Erythroblast (primary cell): ENCODE data around the gene IMPG1.

Source experiments
- DNase-seq, 2 experiments: peaks; one replicate each; lab custom pipeline; 2025; lab: John Stamatoyannopoulos, UW
- GATA1 ChIP-seq: IDR thresholded peaks from 2 replicates; pipeline ENCODE4 v1.6.1; 2011; ENCODE audit warnings: low read depth, mild to moderate bottlenecking, control low read depth, low read length, moderate library complexity
- POLR2A ChIP-seq: IDR thresholded peaks from 2 replicates; pipeline ENCODE4 v1.6.1; 2011; ENCODE audit warnings: mild to moderate bottlenecking, low read length

The IMPG1 gene

DNA sequence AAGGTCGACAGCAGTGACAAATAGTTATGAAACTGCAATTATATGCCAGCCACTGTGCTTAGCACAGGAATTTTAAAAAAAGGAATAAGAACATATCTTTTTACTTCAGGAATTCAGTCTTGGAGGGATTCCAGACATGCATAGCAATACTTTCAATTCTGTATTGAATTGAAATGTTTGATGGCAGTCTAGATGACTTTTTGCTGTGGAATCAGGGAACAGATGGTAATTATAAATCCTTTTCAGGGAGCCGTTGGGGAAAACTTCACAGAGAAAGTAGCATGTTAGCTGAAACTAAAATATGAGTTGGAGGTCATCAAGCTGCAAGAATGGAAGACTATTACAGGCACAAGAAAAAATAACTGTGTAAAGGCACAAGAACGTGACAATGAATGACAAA, 74.8 kb downstream of the IMPG1 start:
- no peak for DNase-seq
- TF ChIP-seq GATA1 (no peak), POLR2A (no peak)

DNA sequence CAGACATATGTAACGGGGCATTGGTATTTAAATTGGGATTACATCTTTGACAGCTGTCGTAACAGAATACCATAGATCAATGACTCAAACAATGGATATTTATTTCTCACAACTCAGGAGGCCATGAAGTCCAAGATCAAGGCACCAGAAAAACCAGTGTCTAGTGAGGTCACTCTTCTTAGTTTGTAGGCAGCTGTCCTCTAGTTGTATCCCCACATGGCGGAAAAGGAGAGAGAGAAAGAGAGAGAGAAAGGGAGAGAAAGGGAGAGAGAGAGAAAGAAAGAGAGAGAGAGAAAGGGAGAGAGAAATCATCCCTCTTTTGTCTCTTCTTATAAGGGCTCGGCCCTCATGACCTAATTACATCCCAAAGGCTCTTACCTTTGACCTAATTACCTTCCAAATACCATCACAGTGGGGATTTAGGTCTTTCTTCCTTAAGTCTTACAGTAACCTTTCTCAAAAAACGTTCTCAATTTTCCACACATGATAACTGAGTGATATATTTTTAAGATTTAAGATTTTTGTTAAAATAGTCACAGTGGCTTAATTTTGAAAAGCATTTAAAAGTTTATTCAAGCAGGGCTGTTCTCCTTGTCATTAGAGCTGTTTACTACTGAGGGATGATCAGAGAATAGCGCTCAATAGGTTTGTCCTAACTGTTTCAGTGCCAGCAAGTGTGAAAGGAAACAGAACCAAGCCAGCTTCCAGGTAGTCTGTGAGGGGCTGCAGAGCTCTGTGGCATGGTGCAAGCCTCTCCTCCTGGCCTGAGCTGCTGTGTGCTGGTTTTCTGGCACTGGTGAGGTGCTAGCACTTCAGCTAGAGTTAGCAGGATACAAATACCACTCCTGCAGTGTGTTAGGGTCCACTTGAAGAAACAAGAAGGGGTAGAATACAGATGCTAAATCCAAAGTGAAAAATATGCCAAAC, 79.0 kb downstream of the IMPG1 start:
- no peak for DNase-seq
- no peak for TF ChIP-seq GATA1
- no peak for TF ChIP-seq POLR2A

DNA sequence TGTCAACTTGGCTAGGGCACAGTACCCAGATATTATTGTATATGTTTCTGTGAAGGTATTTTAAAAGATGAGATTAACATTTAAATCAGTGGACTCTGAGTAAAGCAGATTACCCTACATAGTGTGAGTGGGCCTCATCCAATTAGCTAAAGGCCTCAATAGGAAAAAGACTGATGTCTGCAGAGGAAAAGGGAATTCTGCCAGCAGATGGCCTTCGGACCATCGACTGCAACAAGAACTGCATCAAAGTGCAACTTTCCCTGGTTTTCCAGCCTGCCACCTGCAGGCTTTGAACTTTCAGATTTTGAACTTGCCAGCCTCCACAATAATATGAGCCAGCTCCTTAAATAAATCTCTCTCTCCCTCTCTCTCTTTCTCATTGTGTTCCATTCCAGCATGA, 80.5 kb downstream of the IMPG1 start:
- no peak for DNase-seq
- no peak for TF ChIP-seq POLR2A
- no peak for TF ChIP-seq GATA1

DNA sequence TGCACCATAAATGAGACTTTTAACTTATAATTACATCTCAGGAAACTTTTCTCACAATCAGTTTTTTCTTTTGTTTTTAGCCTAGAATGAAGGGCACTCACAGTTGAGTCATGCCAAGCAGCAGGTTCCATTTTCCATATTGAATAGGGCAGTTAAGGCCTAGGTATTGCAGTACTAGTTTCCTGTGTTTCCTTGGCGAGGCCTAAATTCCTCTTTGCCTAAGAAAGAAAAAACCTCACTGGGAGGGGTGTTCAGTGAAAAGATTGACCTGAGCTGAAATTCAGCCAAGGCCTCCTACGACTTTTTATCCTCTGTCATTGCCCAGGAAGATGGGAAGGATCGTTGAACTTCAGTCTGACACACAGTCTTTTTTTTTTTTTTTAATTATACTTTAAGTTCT, 85.5 kb downstream of the IMPG1 start:
- DNase-seq: no peak
- TF ChIP-seq POLR2A: no peak
- TF ChIP-seq GATA1: no peak

DNA sequence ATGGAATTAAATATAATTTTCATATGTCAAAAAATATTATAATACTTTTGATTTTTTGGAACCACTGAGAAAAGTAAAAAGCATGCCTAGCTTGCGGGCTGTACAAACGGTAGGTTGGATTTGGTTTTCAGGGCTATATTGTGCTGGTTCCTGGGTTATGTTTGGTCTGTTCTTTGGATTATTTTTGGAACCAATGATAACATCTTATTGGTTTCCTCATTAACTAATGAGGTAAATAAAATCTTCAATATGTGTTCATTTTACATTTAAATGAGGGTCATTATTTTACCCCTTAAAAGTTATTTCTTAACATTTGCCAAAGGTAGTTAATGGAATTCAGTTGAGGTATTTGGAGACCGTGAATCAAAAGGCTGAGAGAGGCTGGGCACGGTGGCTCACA, 96.6 kb downstream of the IMPG1 start:
- no peak for TF ChIP-seq GATA1
- TF ChIP-seq POLR2A: no peak
- no peak for DNase-seq

DNA sequence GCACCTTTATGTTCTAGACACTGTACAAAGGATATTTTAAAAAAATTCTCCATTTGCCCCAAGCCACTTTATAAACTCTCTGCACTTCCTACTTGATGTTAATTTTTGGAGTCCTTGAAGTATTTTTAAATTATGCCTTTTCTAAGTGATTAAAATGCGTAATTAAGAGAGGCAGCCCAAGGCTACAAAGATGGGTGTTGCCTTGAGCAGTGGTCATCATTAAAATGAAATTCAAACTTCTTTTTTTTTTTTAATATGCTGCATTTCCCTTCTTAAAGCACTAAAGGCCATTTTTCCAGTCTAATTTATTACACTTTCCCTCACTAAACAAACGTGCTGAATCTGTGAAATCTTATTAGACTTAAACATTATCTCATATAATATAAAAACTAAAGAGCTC, 102.4 kb downstream of the IMPG1 start:
- TF ChIP-seq GATA1 (no peak), POLR2A (no peak)
- no peak for DNase-seq

DNA sequence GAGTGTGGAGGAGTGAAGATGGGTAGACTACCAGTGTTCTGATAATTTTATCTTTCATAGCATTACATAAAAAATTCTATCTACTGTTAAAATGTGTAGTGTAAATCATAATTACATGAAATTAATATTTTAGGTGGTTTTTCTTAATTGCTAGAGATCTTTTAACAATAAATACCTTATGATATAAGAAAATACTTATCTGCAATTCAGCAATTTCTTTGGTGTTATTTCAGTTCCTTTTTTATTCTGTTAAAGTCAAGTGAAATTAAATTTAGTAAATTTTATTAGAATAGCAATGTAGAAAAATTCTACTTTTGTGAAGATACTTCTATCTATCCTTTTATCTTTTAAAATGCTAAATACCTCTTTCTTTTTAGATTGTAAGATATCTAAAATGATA, 104.3 kb downstream of the IMPG1 start:
- TF ChIP-seq POLR2A (no peak), GATA1 (no peak)
- DNase-seq: no peak

DNA sequence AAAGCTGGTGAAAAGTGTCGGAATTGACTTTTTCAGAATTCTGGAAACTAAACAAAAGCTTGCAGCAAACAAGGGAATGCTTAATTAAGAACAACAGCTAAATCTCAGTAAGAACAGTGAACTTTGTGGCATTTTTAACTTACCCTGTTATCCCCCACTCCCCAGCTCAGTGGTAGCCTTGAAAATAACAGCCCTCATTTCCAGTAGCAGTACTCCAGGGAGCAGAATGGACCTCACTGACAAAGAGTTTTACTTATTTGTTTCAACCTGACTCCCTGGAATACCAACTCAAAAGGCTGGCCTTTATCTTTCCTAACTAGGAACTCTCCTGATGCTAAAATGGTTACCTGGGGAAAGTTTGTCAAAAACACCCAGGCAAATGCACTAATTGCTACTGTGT, 108.9 kb downstream of the IMPG1 start:
- TF ChIP-seq GATA1 (no peak), POLR2A (no peak)
- DNase-seq: no peak

DNA sequence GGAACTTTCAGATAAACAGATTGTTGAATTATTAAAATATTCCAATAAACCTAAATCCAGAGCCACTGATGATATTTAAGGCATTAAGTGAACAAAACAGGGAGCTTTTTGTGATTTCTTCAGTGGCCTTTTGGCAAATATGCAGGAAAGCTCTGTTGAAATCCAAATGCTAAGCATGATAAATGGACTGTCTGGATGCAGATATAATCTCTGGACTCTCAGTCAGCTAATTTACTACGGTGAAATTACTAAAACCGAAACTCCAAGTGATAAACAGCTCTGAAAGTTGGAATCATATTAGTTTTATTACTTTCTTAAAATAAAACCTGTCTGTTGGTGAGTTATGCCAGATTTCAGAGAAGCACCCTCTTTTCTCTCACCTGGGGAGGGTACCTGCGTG, 120.3 kb downstream of the IMPG1 start:
- no peak for TF ChIP-seq POLR2A
- TF ChIP-seq GATA1: no peak
- no peak for DNase-seq

DNA sequence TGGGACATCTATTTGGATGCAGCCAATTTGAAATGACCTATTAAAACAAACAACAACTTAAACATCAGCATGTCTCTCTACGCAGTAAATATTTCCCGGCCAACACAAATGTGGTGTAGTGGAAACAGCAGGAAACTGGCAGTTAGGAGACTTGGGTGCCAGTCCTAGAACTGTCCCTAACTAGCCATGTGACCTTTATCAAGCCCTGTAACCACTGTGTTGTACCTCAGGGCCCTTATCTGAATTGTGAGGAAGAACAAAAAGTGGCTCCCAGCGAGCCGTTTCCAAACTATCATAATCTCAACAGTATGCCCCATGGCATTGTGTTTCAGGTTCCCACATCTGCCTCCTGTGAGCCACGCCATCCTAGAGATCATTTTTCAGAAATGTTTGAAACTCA, 124.5 kb downstream of the IMPG1 start:
- TF ChIP-seq GATA1 (no peak), POLR2A (no peak)
- DNase-seq: no peak

DNA sequence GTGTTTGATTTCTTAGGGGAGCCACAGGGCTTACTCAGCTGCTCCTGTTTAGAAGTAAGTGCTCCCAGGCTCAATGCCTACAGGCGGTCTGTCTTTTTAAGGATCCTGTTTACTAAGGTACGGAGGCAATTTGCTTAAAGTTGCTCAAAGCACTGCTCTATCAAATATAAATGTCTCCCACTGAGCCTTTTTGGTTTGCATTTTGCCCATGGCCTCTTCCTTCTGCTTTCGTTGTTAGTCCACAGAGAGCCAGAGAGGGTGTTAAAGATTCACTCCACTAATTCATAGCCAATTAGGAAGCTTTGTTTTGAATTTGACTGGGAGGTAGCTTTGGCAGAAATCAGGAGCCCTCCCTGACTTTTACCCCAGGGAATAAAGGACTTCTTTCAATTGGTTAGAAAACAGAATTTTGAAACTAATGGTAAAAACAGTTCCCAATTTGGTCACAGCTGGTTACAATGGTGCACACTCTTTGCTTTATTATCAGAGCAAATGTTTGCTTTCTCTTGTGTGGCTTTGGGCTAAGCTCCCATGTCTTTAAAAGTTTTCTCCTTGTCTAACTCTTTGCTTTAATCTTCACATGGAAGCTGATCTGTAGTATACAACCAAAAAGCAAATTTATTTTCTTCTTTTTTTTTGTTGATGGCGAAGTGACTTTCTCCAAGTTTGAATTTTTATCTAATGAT, 126.2 kb downstream of the IMPG1 start:
- no peak for DNase-seq
- TF ChIP-seq GATA1 (no peak), POLR2A (no peak)

DNA sequence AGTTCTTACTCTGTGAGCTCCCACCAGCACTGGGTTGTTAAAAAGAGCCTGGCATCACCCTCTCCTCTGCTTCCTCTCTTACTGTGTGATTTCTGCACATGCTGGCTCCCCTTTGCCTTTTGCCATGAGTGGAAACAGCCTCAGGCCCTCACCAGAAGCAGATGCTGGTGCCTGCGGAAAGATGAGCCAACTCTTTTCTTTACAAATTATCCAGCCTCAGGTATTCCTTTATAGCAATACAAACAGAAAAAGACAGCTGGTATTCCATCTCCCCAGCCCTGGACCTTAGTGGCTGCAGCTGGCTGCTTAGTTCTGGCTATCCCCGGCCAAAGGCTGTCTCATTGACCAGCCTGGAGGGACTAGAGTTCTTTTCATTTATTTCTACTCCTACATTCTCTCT, 129.1 kb downstream of the IMPG1 start:
- no peak for DNase-seq
- TF ChIP-seq POLR2A (no peak), GATA1 (no peak)

DNA sequence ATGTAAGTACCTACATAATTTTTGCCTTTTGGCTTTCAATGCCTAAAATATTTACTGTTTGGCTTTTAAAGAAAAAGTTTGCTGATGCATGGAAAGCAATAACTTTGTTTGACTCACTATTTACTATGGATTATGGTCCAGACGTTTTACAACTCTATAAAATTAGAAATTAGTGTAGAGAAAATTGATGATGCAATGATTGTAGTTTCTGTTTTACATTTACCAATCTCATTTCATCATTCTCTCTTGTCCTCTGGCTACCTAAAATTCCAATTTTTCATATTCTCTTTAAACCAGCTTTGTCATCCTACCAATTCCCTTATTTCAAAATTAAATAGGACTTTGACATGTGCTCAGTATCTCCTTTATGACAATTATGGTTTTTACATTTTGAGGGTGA, 131.0 kb downstream of the IMPG1 start:
- DNase-seq: no peak
- no peak for TF ChIP-seq GATA1
- TF ChIP-seq POLR2A: no peak

DNA sequence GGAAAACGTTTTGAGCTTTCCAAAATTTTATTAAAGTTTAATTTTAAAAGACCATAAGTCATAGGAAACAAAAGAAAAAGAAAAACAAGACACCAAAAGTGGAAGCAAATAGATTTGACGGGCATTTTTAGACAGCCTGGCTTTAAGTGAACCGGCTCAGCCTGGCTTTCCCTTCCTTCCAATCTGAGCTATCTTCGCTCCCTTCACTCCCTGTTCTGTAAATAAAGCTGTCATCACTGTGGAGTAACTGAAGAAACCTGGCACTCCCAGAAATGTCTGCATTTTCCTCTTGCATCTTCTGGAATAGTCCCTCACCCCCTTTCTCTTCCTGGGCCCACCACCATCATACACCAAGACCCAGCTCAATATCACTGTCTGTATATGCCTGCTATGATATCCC, 131.9 kb downstream of the IMPG1 start:
- no peak for TF ChIP-seq GATA1
- no peak for TF ChIP-seq POLR2A
- no peak for DNase-seq

DNA sequence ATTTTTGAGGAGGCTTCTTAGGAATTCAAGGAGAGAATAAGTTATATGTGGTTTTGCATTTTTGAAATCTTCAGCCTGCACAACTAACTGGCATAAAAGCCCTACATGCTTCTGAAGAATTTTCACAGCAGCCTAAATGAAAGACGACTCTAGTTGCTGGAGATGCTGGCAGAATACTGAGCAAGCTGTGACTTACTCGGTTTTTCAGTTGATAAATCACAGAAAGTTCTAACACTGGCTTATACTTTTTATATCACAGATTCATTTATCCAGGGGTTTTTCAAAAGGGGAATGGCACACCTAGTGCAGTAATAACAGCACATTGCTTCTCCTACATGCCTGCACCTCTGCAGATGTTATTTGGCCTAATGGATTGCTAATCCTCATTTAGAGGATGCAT, 134.6 kb downstream of the IMPG1 start:
- no peak for DNase-seq
- TF ChIP-seq POLR2A: no peak
